Kidney glomerular epithelial cell (primary cell): ENCODE measurements around the gene SPATS2L.
A peak's percentile ranks its signal among the peaks of the same experiment; 100 is the strongest.

Experiments used
- DNase-seq: peaks from one replicate; lab custom pipeline; 2025; lab: John Stamatoyannopoulos, UW

SPATS2L gene

DNA sequence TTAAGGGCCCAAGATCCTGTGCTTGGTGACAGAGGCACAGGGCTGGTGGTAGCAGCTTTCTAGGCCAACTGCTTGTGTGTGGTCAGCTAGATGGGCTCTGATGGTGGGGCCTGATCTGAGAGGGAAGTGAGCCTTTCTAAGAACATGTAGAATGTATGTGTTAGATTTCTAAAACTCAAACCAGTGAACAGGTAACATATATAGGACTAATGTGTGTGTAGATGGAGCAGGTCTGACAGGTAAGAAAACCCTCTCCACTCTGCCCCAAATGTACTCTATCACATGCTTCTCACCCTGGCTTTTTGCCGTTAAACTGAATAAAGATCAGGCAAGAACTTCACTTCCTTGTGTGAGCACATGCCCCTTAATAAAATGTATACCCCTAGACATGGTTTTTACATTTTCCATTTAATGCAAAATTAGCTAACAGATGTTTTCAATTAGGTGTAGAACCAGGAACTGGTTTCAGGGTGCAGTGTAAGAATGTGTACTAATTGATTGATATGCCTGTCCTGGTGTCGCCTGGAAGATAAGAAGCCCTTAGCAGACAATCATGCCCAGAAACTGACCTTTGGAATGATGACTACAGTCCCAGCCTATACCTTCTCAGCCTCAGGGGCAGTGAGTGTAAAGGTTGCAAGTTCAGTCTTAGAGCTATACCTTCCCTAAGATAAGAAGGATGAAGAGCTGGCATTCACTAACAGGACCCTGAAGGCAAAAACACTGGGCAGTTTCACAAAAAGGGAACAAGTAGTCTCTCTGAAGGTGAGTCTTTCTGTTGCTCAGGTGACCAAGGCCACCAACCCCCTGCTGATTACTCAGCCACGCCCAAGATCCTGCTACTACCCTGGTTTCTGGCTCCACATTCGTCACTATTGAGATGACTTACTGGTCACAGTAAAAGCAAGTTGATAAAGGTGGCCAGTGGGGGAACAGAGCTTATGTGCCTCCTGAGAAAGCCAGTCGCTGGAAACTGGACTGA, 71.2 kb downstream of the SPATS2L start:
- no peak for DNase-seq

DNA sequence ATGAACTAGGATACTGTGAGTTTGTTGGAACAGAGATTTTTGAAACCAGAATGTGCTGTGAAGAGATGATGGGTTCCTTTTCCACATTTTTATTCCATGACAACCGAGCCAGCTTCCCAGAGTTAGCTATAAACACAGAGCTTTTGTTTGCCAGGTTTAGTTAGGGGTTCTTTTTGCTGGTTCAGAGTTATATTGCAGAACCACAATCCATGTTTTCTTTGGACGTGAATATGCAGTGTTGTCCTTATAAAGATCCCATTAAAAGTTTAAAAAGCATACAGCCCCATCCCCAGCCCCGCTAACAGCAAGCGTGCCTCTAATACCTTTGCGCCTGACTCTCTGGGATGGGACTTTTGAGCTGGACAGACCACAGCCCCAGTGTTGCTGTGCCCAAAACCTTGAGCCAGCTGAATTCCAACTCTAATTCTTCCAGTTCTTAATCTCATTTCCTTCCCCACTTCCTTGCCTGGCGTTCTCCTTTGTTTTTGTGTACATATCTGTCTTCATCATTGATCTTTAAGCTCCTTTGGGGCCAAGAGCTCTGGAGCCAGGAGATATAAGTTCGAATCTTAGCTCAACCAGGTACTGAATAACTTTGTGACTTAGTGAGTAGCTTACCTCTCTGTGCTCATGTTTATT, 72.3 kb downstream of the SPATS2L start:
- DNase-seq, result peak; percentile 58

DNA sequence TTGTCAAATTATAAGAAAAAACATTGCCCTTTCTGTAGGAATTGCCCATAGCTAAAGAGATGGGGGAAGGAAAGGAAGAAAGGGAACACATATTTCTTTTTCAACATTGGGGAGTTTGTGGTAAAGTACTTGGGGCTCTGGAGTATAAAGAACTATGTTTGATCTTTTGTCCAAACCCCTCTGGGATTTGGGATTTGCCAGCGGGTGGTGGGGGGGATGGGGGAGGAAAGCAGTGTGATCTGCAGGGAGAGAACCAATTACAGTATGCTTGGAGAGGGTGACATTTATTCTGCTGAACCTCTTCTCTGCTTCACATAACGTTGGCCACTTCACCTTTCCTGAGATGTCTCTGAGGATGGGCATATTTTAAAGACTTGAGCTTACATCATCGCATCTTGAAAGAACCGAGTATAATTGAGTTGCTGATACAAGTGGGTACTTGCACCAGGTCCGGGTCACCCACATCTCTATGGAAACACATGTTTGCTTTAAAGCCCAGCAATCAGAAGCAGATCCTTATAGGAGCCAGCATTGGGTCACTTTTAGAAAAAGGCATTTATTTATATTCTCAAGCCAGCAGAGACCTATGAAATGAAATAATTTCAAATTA, 73.1 kb downstream of the SPATS2L start:
- no peak for DNase-seq

DNA sequence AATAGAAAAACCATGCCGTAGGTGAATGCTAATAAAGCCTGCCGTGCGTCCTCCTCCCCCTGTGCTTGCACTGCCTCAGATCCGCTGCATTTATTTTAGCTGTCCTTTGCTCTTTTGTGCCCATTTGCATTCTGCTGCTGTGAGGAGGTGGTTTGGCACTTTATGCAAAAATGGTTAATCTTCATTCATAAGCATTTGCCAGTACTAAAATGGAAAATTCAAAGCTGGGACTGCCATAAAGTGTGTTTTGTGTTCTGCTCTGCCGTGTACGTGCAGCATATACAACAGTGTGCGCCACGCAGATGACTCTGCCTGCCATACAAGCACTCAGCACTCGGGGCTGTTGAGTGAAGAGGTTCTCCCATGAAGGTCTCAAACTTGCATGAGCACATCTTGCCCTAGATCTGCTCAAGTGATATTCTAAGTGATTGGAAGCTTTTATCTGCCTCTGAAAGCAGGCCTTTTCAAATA, 73.6 kb downstream of the SPATS2L start:
- DNase-seq, result no peak

DNA sequence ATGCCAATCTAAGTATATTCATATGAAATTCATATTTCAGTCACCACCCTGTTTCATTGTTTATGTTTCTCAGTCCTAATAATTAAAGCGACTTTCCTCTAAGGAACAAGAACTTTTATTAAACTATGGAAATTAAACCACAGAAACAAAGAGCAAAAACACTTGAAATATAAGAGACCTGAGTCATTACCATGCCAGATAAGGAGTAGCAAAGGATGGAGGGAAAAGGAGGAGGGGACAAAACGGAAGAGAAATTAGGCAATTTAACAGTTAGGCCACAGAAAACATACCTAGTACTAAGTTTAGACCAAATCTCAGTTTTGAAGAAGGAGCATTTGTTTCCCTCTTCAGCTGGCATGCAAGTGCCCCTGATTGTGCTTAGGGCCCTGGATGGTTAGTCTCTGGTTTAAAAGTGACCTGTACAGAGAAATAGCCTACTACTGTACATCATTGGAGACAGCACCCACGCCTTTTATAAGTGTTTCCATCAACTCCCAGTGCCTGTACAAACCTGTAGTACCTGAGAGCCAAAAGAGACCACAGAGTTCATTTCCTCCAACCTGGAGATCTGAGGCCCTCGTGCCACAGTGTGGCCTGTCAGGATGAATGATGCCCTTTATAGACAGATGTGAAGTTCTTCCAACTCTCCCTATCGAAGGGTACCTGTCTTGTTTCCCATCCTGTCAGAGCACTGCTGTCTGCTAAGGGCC, 74.5 kb downstream of the SPATS2L start:
- DNase-seq, result peak; percentile 53

DNA sequence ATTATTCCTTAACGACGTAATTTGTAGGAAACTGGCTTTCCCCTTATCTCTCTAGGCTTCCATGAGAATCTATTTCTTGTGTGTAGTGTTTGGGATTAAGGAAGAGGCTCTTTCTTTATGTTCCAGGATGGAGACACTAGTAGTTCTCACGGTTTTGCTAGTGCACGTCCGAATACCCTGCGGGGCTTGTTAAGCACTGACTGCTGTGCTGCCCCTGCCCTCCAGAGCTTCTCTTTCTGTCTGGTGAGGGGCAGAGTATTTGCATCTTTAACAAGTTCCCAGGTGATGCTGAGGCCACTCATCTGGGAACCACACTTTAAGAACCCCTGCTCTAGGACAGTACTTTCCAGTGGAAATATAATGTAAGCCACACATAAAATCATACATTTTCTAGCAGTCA, 76.4 kb downstream of the SPATS2L start:
- no peak for DNase-seq

DNA sequence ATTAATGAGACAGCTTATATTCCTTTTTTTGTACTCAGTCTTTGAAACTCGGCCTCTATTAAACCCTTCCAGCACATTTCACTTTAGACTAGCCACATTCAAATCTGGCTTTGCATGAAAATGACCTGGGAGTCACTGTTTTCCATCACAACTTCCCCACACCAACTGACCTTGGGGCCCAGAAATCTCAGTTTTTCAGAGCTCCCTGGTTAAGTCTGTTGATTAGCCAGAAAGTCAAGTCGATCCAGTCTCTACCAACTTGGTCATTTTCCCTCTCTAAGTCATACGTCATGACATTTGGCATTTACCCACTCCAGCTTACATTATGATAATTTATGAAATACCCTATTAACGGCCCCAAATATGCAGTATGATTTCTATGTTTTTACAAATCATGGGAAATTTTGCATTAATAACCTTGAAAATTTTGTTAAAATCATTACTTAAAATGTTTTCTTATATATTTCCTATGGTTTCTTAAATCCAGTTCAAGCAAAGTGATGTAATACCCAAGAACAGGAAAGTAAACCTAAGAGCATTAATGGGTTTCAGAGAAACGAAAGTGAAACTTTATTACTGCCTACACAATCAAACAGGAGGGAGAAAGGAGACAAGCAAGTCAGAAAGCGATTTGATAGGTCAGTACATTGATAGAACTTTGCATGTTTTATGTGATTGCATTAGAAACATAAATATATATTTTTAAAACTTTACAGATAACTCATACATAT, 77.1 kb downstream of the SPATS2L start:
- peak; percentile 57 for DNase-seq

DNA sequence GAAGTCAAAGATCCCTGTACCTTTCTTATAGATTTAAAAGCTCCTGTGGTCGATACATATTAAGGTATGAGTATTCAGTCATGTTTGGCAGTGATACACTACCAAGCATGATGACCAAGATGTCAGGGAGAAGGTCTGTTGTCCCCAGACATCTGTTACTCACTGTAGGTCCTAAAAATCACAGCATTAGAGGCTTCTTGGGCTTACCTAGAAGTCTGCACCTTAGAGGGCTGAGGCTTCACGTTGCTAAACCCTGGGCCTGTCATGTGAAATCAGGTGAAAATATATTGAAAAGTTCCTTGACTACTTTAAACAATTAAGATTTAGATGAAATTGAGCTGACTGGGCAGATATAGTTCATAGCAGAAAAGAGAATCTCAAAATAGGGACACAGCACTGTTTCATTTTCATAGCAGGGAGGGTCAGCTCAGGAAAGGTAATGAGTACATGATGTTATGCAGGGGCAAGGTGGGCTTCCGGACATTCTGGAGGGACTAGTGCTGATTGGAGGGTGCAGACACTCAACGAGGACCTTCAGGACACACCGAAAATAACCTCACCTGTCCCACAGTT, 78.7 kb downstream of the SPATS2L start:
- no peak for DNase-seq

DNA sequence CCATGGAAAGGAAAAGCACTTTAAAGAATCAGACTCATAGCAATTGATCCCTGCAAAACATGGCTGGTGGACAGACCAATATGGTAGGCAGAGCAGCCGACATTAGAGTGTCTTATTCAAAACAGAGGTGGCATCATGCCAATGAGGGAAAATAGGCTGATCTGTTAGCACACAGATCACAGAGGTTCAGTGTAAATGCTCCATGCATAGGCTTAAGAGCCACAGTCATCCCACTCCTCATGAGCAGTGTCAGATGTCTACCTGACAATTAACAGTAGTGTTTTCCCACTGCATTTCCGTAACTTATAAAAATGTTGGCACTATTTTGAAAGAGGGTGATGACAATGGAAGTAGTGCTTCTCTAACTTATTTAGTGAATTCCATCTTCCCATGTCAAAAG, 86.7 kb downstream of the SPATS2L start:
- DNase-seq, result no peak

DNA sequence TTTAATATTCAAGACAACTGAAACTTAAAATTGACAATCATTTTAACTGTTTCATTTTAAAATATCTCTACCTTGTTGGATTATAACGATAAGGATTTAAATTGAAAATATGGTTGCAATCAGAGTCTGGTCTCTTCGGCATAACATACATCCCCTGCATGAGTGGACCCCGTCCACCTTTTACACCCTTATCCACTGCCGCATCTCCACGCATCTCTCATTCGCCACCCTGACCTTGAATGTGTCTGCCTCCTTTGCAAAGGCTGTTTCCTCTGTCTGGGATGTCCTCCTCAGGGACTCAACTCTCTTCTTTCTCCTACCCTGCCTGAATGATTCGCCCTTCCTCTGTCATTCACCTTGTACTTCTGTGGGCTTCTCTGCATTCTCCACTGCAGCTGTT, 87.6 kb downstream of the SPATS2L start:
- no peak for DNase-seq

DNA sequence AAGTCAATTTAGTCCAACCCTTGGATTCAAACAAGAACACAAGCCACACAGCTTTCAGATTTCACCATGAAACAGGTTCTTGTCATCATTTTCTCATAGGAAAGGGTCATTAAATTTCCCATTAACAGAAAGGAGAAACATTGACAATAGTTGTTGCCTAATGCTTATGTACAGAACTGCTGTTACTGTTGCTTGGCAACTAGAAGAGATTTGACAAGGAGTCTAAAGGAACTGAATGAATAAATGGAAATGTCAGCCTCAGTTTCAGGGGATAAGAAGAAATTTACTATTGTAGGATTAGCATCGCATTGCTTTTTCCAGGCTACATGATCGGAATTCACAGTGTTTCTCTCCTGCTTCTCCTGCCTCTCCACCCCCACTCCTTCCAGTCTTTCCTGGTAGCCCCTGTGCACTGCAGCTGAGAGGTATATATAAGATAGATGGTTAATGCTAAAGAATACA, 90.3 kb downstream of the SPATS2L start:
- DNase-seq, result peak; percentile 22

DNA sequence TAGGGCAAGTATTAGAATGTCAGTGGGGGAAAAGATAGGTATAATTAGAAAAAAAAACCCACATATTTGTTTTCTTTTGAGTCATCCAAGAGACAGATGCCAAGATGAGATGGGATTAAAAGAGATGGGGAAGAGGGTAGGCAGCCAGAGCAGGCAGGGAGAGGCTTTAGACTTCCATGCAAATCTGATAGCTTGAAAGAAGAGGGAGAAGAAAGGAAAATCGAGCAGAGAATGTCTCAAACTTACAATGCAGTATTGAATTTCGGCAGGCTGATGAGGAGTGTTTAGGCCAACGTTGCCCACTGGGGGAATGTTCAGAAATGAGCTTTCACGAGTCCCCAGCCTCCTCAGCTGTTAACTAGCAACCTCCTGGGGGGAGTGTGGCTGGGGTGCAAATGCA, 91.3 kb downstream of the SPATS2L start:
- peak; percentile 36 for DNase-seq

DNA sequence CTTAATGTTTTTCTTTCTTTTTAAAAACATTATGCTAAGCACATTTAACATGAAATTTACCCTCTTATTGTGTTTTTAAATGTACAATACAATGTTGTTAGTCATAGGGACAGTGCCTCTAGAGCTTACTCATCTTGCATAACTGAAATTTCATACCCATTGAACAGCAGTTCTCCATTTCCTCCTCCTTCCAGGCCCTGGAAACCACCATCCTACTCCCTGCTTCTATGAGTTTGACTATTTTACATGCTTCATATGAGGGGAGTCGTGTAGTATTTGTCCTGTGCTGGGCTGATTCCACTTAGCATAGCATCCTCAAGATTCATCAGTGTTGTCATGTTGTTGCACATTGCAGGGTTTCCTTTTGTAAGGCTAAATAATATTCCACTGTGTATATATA, 92.6 kb downstream of the SPATS2L start:
- peak; percentile 75 for DNase-seq

DNA sequence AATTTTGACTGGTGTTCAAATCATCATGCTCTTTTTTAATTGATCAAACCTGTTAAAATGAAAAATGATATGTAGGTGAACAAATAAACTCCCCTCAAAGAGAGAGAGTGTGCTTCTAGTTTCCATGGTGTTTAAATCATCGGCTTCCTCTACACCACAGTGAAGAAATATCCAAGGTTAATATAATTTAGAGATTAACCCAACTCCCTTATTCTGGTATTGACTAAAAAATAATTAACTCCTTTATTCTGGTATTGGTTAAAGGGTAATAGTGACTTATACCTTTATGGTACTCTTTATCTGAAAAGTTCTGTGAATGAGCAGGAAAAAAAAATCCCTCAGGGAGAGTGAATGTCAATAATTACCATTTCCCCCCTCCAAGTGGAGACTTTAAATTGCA, 93.1 kb downstream of the SPATS2L start:
- DNase-seq, result no peak

DNA sequence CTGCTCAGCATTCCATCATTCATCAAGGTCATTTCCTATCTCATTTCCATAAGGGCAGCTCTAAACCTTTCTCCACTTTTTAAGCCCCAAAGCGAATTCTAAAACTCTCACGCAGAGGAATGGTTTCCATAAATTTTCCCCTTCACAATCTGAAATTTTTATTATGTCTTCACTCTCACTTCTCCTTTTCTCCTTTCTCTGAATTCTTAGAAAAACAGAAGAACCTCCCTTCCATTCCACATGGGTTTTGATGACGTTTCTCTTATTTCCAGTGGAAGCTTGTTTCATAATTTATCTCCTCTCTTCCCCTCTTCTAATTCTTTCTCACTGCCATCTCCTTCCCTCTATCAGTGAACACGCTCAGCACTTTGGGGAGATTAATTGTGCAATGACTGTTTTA, 97.3 kb downstream of the SPATS2L start:
- no peak for DNase-seq

DNA sequence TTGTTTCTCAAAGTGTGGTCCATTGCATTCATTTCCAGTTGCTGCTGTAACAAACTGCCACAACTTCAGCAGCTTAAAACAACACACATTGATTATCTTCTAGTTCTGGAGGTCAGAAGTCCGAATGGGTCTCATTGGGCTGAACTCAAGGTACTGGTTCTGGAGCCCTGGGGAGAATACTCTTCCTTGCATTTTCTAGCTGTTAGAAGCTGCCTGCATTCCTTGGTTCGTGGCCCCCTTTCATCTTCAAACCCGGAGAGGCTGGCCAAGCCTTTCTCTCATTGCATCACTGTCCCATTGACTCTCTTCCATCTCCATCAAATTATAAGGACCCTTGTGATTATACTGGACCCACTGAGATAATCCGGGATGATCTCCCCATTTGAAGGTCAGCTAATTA, 98.1 kb downstream of the SPATS2L start:
- DNase-seq, result no peak

DNA sequence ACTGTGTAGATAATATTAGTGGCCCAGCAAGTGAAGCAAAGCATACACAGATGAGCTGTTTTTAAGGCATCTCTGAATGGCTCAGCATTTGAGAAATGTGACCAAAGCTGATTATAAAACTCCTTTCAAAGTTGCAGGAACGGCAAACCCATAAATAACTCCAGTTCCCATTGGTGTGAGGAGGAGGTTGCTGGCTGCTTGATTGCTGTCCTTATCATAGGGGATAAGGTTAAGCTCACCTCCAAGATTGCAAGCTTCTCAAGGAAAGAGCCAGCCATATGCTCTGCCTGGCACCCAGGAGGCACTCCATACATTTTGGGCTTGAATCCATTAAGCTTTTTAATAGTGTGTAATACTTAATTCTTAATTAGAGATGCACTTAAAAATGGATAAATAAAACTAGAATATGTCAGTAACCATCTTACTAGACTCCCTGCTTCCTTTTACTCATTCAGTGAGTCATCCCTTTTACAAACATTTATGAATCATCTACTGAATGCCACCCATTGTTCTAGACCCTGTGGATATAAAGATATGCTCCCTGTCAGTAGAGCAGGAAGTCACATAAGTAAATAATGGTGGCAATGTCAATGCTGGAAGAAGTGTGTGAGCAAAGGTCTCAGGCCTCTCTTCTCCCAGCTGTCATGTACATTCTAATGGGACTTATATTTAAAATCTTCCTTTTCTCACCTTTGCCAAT, 99.3 kb downstream of the SPATS2L start:
- peak; percentile 92 for DNase-seq

DNA sequence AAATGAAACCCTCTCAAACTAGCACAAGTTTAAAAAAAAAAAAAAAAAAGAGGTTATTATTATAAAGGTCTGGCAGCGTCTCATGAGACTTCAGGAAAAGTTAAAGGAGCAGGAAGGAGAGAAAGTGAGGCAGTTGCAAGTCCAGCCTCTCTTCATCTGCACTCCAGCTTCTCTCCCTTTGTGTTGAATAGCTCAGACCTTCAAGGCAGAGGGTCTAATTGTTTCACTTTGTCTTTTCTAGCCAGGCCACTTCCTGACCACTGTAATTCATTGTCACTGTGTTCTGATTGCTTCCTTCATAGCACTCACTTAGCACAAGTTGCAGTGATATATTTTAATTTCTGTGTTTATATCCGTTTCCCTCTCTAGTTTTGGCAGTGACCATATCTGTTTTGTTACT, 99.9 kb downstream of the SPATS2L start:
- no peak for DNase-seq

DNA sequence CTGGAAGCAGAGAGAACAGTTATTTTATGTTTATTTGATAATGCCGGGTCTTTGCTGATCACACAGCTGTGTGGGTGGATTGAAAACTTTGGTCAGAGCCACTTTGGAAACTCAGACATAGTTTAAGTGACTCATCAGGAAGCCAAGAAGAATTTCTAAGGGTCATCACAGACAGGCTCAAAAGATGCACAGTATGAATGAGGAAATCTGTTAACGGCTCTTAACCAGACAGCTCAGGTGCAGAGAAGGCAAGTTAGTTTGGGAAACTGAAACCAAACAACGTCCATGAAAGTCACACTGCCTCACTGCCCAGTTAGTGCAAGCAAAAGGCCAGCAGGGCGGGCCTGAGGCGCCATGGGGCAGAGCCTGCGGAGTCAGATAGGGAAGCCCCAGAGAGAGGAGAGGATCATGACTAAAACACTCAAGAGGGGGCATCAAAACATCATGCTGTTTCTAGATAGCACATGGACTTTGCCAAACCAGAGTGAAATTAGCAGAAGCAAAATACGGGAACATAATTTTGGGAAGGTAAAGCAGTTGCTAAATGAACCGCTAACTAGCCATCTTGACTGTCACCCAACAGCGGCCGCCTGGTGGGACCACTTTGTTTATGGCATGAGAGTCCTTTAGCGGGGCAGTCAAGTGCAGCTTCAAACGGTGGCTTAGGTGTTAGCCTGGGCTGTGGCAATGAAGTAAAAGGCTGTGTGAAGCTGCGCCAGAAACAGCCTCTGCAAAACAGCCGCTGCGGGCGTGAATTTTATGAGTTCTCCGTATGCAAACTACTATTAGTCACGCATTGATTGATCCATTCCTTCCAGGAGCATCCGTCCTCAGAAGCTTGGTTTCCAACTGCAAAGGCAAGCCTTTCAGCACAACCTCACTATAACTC, 102.2 kb downstream of the SPATS2L start:
- DNase-seq, result peak; percentile 93
